Measurements from ENCODE around the gene MEF2B. TPM values are rescaled to one million over a fixed set of nuclear protein-coding genes. Genes with fewer than 3 reads are reported as not detected.

MEF2B gene
- total RNA-seq, 4 donors from 2014 or later = 0.88 TPM; not detected in 3

DNA sequence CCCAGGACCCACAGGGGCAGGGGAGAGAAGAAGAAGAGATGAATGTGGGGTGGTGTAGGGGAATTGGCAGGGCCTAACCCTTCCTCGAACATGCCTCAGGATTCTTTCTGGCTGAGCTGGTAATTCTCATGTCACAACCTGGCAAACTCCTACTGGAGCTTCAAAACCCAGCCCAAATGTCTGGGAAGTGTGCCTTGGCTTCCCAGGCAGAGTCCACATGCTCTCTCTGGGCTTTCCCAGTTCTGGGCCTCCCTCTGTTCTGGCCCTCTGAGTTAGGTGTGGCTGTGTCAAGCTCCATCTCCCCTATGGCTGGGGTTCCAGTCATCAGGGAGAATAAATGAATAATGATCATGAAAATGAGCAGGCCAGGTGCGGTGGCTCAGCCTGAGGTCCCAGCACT, 20.6 kb downstream of the MEF2B start:
- TF ChIP-seq, protein P1, sequence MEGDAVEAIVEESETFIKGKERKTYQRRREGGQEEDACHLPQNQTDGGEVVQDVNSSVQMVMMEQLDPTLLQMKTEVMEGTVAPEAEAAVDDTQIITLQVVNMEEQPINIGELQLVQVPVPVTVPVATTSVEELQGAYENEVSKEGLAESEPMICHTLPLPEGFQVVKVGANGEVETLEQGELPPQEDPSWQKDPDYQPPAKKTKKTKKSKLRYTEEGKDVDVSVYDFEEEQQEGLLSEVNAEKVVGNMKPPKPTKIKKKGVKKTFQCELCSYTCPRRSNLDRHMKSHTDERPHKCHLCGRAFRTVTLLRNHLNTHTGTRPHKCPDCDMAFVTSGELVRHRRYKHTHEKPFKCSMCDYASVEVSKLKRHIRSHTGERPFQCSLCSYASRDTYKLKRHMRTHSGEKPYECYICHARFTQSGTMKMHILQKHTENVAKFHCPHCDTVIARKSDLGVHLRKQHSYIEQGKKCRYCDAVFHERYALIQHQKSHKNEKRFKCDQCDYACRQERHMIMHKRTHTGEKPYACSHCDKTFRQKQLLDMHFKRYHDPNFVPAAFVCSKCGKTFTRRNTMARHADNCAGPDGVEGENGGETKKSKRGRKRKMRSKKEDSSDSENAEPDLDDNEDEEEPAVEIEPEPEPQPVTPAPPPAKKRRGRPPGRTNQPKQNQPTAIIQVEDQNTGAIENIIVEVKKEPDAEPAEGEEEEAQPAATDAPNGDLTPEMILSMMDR (IDR thresholded peaks at IDR 0.05; ENCODE audit: low read depth) = no peak

DNA sequence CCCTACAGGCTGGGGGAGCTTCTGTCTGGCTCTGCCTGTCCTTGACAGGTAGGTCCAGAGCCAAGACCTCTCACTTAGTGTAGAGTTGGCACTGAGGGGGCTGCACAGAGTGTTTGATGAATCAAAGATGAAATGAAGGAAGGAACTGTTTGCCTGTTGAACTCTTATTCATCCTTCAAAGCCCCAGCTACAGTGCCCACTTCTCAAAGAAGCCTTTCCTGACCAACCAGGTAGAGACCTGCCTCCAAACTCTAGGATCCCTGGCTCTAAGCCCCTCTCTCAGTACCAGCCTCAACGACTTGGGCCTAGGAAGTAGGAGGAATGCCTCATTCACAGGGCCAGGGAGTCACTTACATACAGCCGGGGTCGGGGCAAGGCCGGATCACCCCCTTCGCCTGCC, 22.7 kb downstream of the MEF2B start:
- TF ChIP-seq, protein P1 (IDR thresholded peaks at IDR 0.05; ENCODE audit: low read depth) = no peak

DNA sequence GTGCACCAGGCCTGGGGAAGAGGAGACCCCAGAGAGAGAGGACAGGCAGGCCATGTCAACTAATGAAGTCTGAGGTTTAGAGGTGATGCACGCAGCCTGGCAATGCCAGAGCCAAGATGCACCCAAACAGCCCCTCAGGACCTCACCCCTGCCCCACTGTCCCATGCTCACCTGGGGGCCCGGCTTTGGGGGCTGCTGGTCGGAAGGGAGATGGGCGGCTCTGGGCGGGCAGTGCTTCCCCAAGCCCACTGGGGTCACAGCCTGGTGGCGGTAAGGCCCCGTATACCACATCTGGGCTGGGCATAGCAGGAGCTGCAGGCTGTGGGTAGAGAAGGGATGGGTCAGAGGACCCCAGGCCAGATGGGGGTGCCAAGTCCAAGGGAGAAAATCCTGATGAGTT, 23.2 kb downstream of the MEF2B start:
- TF ChIP-seq, protein P1 (IDR thresholded peaks at IDR 0.05; ENCODE audit: low read depth) = no peak

DNA sequence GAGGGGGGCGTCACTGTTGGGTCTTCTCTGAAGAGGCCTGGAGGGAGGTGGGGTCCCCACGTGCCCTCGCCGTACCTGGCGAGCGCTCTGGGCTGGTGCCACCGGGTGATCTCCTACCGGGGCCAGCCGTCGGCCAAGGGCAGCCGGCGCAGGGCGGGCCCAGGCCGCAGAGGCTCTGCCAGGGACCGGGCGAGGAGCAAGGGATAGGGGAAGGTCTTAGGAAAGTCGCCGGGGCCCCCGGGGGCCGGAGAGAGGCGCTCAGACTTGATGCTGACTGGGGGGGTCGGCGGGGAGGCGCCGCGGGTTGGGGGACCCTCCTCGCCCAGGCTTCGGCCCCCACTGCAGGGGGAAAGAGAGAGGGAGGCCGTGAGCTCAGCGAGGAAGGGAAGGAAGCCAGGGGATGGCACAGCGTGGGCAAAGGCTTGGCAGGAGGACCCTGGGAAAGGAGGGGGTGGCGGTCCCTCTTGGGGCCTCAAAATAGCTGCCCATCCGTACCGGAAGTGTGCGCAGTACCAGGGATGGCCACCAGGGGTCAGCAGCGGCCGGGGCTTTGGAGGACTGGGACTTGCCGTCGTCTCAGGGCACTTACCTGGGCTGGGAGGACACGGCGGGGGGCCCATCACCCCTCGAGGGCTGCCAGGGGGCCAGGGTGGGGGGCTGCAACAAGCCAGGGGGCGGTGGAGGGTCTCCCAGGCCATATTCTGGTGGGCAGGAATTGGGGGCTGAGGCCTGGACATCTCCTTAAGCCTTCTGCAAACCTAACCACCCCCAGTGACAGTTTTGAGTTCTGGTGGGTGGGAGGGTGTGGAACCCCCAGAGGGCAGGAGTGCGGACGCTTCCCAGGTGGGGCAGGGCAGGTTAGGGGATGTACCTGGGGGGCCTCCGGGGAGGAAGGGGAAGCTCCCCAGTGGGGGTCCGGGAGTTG, 24.1 kb downstream of the MEF2B start:
- TF ChIP-seq, protein P1 (IDR thresholded peaks at IDR 0.05; ENCODE audit: low read depth) = no peak

DNA sequence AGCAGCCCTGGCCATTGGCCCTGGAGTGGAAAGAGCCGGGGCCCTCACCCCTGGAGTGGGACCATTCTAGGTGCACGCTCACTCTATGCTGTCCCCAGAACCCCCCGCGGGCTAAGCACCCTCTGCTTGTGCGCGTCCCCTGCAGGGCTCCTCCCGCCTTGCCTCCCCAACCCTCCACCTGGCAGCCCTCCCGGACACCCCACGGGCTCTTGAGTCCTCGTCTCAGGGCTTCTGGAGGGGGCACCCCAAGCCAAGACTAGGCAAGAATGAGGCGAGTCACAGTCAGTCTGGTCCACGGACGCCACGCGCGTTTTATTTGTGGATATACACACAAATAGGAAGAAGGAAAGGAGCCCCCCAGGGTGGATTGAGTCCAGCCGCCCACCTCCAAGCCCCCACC, 24.8 kb downstream of the MEF2B start:
- TF ChIP-seq, protein P1 (IDR thresholded peaks at IDR 0.05; ENCODE audit: low read depth) = no peak

DNA sequence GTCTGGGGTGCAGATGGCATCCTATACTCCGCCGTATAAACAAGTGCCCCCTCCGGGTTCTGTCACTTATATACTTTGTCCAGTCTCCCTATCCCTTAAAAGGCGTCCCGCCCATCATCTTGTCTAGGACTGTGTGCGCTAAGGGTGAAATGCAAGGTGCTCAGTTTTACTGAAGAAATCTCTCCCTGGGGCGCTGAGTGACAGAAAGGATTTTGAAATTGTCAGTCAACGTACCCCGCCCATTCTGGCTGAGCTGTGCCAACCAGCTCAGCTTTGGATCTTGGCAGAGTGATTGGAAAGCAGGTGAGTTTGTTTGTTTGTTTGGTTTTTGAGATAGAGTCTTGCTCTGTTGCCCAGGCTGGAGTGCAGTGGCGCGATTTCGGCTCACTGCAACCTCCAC, 27.7 kb downstream of the MEF2B start:
- TF ChIP-seq, protein P1 (IDR thresholded peaks at IDR 0.05; ENCODE audit: low read depth) = no peak

DNA sequence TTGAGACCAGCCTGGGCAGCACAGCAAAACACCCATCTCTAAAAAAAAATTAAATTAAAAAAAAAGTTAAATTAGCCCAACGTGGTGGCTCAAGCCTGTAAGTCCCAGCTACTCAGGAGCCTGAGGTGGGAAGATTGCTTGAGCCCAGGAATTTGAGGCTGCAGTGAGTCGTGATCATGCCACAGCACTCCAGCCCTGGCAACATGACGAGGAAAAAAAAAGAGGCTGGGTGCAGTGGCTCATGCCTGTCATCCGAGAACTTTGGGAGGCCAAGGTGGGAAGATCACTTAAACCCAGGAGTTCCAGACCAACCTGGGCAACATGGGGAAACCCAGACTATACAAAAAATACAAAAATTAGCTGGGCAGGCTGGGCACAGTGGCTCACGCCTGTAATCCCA, 29.6 kb downstream of the MEF2B start:
- TF ChIP-seq, protein P1 (IDR thresholded peaks at IDR 0.05; ENCODE audit: low read depth) = no peak
